GM12878 (cell line): Measurements from ENCODE around the gene ARHGAP26. TPM values are rescaled to one million over a fixed set of nuclear protein-coding genes. Genes with fewer than 3 reads are reported as not detected.

ENCODE experiments used
- ATAC-seq: fragments of 200-7000 bp; cut with Tn5 transposase; 3 replicates; pipeline ENCODE4 v1.9.1; 2020; ENCODE audit warnings: mild to moderate bottlenecking, moderate library complexity
- BruUV-seq: library from RNA; stranded (reverse); fragments of 400-500 nt; replicated peaks from 2 replicates; lab custom pipeline; 2021; lab: Mats Ljungman, UMichigan
- CTCF ChIA-PET: fragments of 300-600 bp; sonication (Branson Sonifier 250); formaldehyde crosslinking; extraction: SDS; loops from one replicate; lab custom pipeline; 2021; ENCODE audit warnings: inconsistent platforms; lab: Yijun Ruan, JAX
- POLR2A ChIA-PET: fragments of 350-600 bp; formaldehyde crosslinking; extraction: SDS; loops from one replicate; lab custom pipeline; 2021; ENCODE audit warnings: inconsistent platforms; lab: Charles Lee
- RAD21 ChIA-PET: fragments of 300-600 bp; sonication (Branson Sonifier 250); formaldehyde crosslinking; loops from one replicate; lab custom pipeline; 2023; ENCODE audit warnings: antibody characterized with exemption; ENCODE audit not compliant: unreplicated experiment; lab: Charles Lee
- SMC1A ChIA-PET: fragments of 300-600 bp; sonication (Branson Sonifier 250); formaldehyde crosslinking; loops from one replicate; lab custom pipeline; 2023; ENCODE audit not compliant: unreplicated experiment, uncharacterized antibody; lab: Charles Lee
- DNase-seq: peaks from one replicate; pipeline ENCODE4 v3.0.0-alpha.2; 2011; ENCODE audit warnings: low read depth, low spot score
- FAIRE-seq: peaks from 3 replicates; lab custom pipeline; 2011; peaks lifted over from hg19 to GRCh38; lab: Jason Lieb, UNC
- H2AFZ ChIP-seq: 2 replicates; pipeline ENCODE4 v1.6.0; 2011; ENCODE audit warnings: low read depth, low read length, control low read depth; ENCODE audit not compliant: control insufficient read depth
- H3K27ac ChIP-seq: 2 replicates; pipeline ENCODE4 v1.5.1; 2011; ENCODE audit warnings: control low read depth; ENCODE audit not compliant: control insufficient read depth, insufficient read depth
- H3K27me3 ChIP-seq, 2 experiments: replicated peaks in 1 of 2; 2 replicates each; pipeline versions ENCODE4 v1.6.0 to v1.6.1; 2011; ENCODE audit warnings: low read length in 1 of 2; ENCODE audit not compliant: control insufficient read depth in 2 of 2, insufficient read depth in 2 of 2
- H3K36me3 ChIP-seq, 2 experiments: 2 replicates each; pipeline ENCODE4 v1.5.1; 2011; ENCODE audit warnings: low read length in 1 of 2; ENCODE audit not compliant: control insufficient read depth in 2 of 2, insufficient read depth in 2 of 2
- H3K4me1 ChIP-seq: 2 replicates; pipeline ENCODE4 v1.6.1; 2011; ENCODE audit warnings: mild to moderate bottlenecking, low read length, moderate library complexity, mixed read lengths; ENCODE audit not compliant: control insufficient read depth, insufficient read depth
- H3K4me2 ChIP-seq: 2 replicates; pipeline ENCODE4 v1.6.0; 2011; ENCODE audit warnings: control low read depth; ENCODE audit not compliant: control insufficient read depth, insufficient read depth
- H3K4me3 ChIP-seq: fragments of 200-600 bp; sonication (generic); 2 replicates; pipeline ENCODE4 v1.5.1; 2016
- H3K79me2 ChIP-seq: 2 replicates; pipeline ENCODE4 v1.6.0; 2011; ENCODE audit warnings: low read length; ENCODE audit not compliant: control insufficient read depth, insufficient read depth
- H3K9ac ChIP-seq: 2 replicates; pipeline ENCODE4 v1.8.0; 2011; ENCODE audit warnings: low read length, control low read depth, mixed read lengths; ENCODE audit not compliant: control insufficient read depth, insufficient read depth
- H3K9me3 ChIP-seq: replicated peaks from 3 replicates; pipeline ENCODE4 v1.5.1; 2011; ENCODE audit warnings: mild to moderate bottlenecking, low read length; ENCODE audit not compliant: control insufficient read depth, insufficient read depth
- H4K20me1 ChIP-seq: 2 replicates; pipeline ENCODE4 v1.6.0; 2011; ENCODE audit not compliant: control insufficient read depth, insufficient read depth
- IKZF2 ChIP-seq, 2 experiments: fragments of 450-650 bp; IDR thresholded peaks; 2 replicates each; pipeline ENCODE4 v1.6.1; 2017; ENCODE audit warnings: mild to moderate bottlenecking in 2 of 2, moderate library complexity in 2 of 2
- JUND ChIP-seq: IDR thresholded peaks from 2 replicates; pipeline ENCODE4 v1.6.1; 2012; ENCODE audit warnings: low read depth, mild to moderate bottlenecking, low read length, improper control_type of control experiment, moderate library complexity
- KAT2A ChIP-seq: conservative IDR thresholded peaks from 2 replicates; pipeline ENCODE4 v1.6.1; 2011; ENCODE audit warnings: low read depth, low read length; ENCODE audit not compliant: control insufficient read depth
- PAX5 ChIP-seq: IDR thresholded peaks from 2 replicates; pipeline ENCODE4 v1.6.1; 2011; ENCODE audit warnings: low read depth, low read length, borderline replicate concordance
- ZNF274 ChIP-seq: IDR thresholded peaks from one replicate; pipeline ENCODE4 v1.8.0; 2011; ENCODE audit not compliant: insufficient read length, insufficient read depth
- WGBS: methylation state at CpG from one replicate; pipeline ENCODE4 v1.1.6; 2016; ENCODE audit warnings: low lambda C conversion rate; ENCODE audit not compliant: insufficient replicate concordance, insufficient coverage; ENCODE audit errors: missing lambda C conversion rate; 5-methylcytosine and 5-hydroxymethylcytosine counted together
- in situ Hi-C: fragments of 300-500 bp; cut with MboI; formaldehyde crosslinking; loops from 9 replicates; pipeline ENCODE4 v1.14.3; 2018; ENCODE audit warnings: mixed read lengths
- intact Hi-C: fragments of 100-400 bp; cut with micrococcal nuclease; formaldehyde crosslinking; loops from one replicate; pipeline ENCODE4 v1.14.2; 2022; ENCODE audit not compliant: unreplicated experiment
- polyA plus RNA-seq, 11 experiments: library from polyadenylated mRNA; depleted of rRNA in 4 of 11; unstranded in 6 of 11; stranded (reverse) in 5 of 11; fragments of >200 nt; fragmentation: Nextera tagmentation in 4 of 11; fragmentation: Illumina TruSeq in 1 of 11; extraction: Ambion mirVana in 4 of 11; extraction: Trizol in 1 of 11; gene quantifications; 1 replicate in 1 of 11; 2 replicates in 10 of 11; pipeline versions ENCODE4 v1.2.1 to v1.2.3, GENCODE V29; 2011 to 2016; ENCODE audit warnings: inconsistent platforms in 2 of 11, missing spikeins in 2 of 11, low read depth in 1 of 11
- total RNA-seq, 4 experiments: library from RNA; depleted of rRNA in 3 of 4; stranded (reverse); fragments of >200 nt in 3 of 4; fragmentation: Illumina TruSeq in 1 of 4; extraction: Trizol in 1 of 4; gene quantifications; 2 replicates each; pipeline versions ENCODE4 v1.2.1 to v1.2.3, GENCODE V29; 2013 to 2021

ARHGAP26 gene
- total and polyA plus RNA-seq, 10 of the 15 experiments (the other 5 are each of a cell fraction or from before 2014, with no cell fraction given) = 9.4 to 41.5 (median 19.3) TPM

DNA sequence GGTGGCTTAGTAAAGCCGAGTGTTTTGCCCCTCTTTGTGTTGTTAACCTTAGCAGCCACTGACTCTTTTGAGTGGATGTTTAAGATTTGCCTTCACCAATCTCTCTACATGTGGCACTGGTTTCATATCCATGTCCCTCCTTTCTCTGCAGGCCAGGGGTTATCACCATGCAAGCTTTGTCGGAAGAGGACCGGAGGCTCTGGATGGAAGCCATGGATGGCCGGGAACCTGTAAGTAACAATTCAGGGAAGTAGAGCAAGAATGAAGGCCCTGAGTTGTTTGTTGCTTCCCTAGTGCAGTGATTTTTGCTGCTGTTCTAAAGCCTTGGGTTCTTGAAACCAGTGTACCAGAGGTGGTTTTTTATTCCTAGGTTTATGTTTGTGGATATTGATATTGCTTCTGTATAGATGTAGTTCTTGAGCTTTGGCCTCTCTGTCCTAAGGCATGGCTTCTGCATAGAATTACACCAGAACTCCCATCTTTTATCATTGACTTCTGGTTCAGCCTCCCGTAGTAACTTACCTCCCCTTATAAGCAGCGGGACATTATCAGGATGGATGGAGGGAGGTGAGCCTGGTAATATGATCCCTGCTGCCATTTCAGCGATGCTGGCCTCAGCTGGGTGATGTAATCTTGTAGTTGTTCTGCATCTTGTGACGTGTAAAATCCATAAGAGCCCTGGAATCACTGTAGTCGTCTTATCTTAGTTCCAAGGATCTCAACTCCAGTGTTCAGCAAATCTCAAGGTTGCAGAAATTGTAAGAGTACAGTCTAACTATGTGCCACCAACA, 161.9 kb downstream of the ARHGAP26 start:
- H3K9ac ChIP-seq = no peak overlapping the region
- CTCF ChIA-PET = interaction anchor here (0.9 to 5.5 kb wide), 3 partner anchors 8 to 893 kb away, joined by 3 to 65 read pairs (median 3); no protein-coding TSS in a partner anchor
- H3K79me2 ChIP-seq = no peaks in the 10 kb centered on the region
- H3K36me3 ChIP-seq = no peaks in the 10 kb centered on the region
- DNase-seq (no peak), FAIRE-seq (no peak), ATAC-seq (no peak)
- no TSS peak for BruUV-seq
- no peak overlapping the region for H3K27ac ChIP-seq
- SMC1A ChIA-PET = interaction anchor here (0.9 to 1.7 kb wide), 4 partner anchors 9 to 63 kb away, joined by 3 to 5 read pairs (median 4); no protein-coding TSS in a partner anchor
- no peak overlapping the region for H3K4me2 ChIP-seq
- POLR2A ChIA-PET = no interaction called here
- H4K20me1 ChIP-seq = no peaks in the 10 kb centered on the region
- no peak overlapping the region for H3K4me3 ChIP-seq
- intact Hi-C loops = no loop called here
- TF ChIP-seq IKZF2 (IDR thresholded peaks at IDR 0.05) (no peak), JUND (no peak), ZNF274 (no peak), KAT2A (no peak), PAX5 (no peak)
- in situ Hi-C loops = no loop called here
- no peak overlapping the region for H2AFZ ChIP-seq
- no peaks in the 10 kb centered on the region for H3K9me3 ChIP-seq
- RAD21 ChIA-PET = no interaction called here
- no peaks in the 10 kb centered on the region for H3K27me3 ChIP-seq
- 87% methylated on average over 9 of the region's 9 CpGs for WGBS
- peaks cover 4% of the 10 kb centered on the region; the same call in 1 of the 2 replicates for H3K4me1 ChIP-seq
